Endodermal cell (in vitro differentiated cells): Measurements from ENCODE around the gene KCNT1. TPM values are rescaled to one million over a fixed set of nuclear protein-coding genes. Genes with fewer than 3 reads are reported as not detected.

Experiments
- DNase-seq: peaks from one replicate; pipeline ENCODE4 v3.0.0-alpha.2; 2017
- H3K27ac ChIP-seq: 2 replicates; pipeline ENCODE4 v1.5.1; 2013; ENCODE audit warnings: mild to moderate bottlenecking, low read depth, low read length, moderate library complexity
- H3K27me3 ChIP-seq: 2 replicates; pipeline ENCODE4 v1.6.1; 2013; ENCODE audit warnings: mild to moderate bottlenecking, low read length, moderate library complexity; ENCODE audit not compliant: insufficient read depth, control insufficient read depth, poor library complexity, severe bottlenecking
- H3K36me3 ChIP-seq: 2 replicates; pipeline ENCODE4 v1.7.0; 2013; ENCODE audit warnings: mild to moderate bottlenecking, low read length, moderate library complexity; ENCODE audit not compliant: control insufficient read depth, insufficient read depth
- H3K4me1 ChIP-seq: one replicate; pipeline ENCODE4 v1.7.0; 2013; ENCODE audit warnings: low read length; ENCODE audit not compliant: control insufficient read depth, insufficient read depth
- H3K4me3 ChIP-seq: 2 replicates; pipeline ENCODE4 v1.5.1; 2013; ENCODE audit warnings: mild to moderate bottlenecking, low read length, moderate library complexity
- H3K9ac ChIP-seq: 2 replicates; pipeline ENCODE4 v1.6.1; 2013; ENCODE audit warnings: mild to moderate bottlenecking, low read length, moderate library complexity; ENCODE audit not compliant: poor library complexity, severe bottlenecking; ENCODE audit errors: extremely low read depth
- H3K9me3 ChIP-seq: 2 replicates; pipeline ENCODE4 v1.6.1; 2013; ENCODE audit warnings: mild to moderate bottlenecking, low read length, moderate library complexity; ENCODE audit not compliant: control insufficient read depth
- H3K27ac Mint-ChIP-seq: 2 replicates; pipeline ENCODE4 v1.8.0; 2020; ENCODE audit warnings: mixed read lengths
- H3K27me3 Mint-ChIP-seq: 2 replicates; pipeline ENCODE4 v1.8.0; 2021; ENCODE audit warnings: mild to moderate bottlenecking, mixed read lengths; ENCODE audit not compliant: insufficient read depth
- H3K36me3 Mint-ChIP-seq: 2 replicates; pipeline ENCODE4 v1.8.0; 2020; ENCODE audit warnings: low read depth, mixed read lengths
- H3K4me1 Mint-ChIP-seq: 2 replicates; pipeline ENCODE4 v1.8.0; 2020; ENCODE audit warnings: mixed read lengths
- H3K4me3 Mint-ChIP-seq: 2 replicates; pipeline ENCODE4 v1.8.0; 2020; ENCODE audit warnings: mild to moderate bottlenecking, moderate library complexity, mixed read lengths
- H3K9me3 Mint-ChIP-seq: 2 replicates; pipeline ENCODE4 v1.8.0; 2020; ENCODE audit warnings: mild to moderate bottlenecking, mixed read lengths
- CTCF ChIP-seq: fragments of 200-600 bp; sonication (generic); conservative IDR thresholded peaks from 2 replicates; pipeline ENCODE4 v1.5.0; 2021; ENCODE audit warnings: antibody characterized with exemption, mild to moderate bottlenecking
- WGBS, 2 experiments: methylation state at CpG; one replicate each; pipeline versions ENCODE4 v1.1.5 to v1.1.7; 2013; ENCODE audit warnings: missing lambda C conversion rate in 2 of 2, mixed read lengths in 1 of 2; ENCODE audit not compliant: insufficient coverage in 1 of 2, insufficient read length in 1 of 2; 5-methylcytosine and 5-hydroxymethylcytosine counted together
- total RNA-seq, 2 donors: library from RNA; stranded (reverse); fragmentation: NEBNext Ultra II Directional in 1 of 2; extraction: Animal tissue kit (Norgen Biotek cat#: 25700) in 1 of 2; gene quantifications; 2 replicates in 1 of 2; 3 replicates in 1 of 2; pipeline ENCODE4 v1.2.1, GENCODE V29; 2021

The KCNT1 gene
- total RNA-seq, 2 donors from 2014 or later = 0.15 TPM; not detected in 1

GRCh38 chr9:135694414-135694813 lies 7.6 kb upstream of the KCNT1 start:
- Histone ChIP-seq H3K9ac (no peak overlapping the region), H3K27ac (no peak overlapping the region), H3K4me1 (no peaks in the 10 kb centered on the region), H3K4me3 (no peak overlapping the region), H3K36me3 (no peaks in the 10 kb centered on the region), H3K9me3 (no peaks in the 10 kb centered on the region), H3K27me3 (no peaks in the 10 kb centered on the region)
- Mint-ChIP-seq H3K4me3 (no peak overlapping the region), H3K27me3 (no peaks in the 10 kb centered on the region), H3K4me1 (no peaks in the 10 kb centered on the region), H3K9me3 (no peaks in the 10 kb centered on the region), H3K36me3 (no peaks in the 10 kb centered on the region), H3K27ac (no peak overlapping the region)
- TF ChIP-seq CTCF = no peak
- WGBS, 2 experiments = 81 to 88% methylated on average over 7 to 18 of the region's 18 CpGs
- no peak for DNase-seq

GRCh38 chr9:135695036-135695435 lies 6.9 kb upstream of the KCNT1 start:
- H3K27ac ChIP-seq = no peak overlapping the region
- no peaks in the 10 kb centered on the region for H3K36me3 Mint-ChIP-seq
- DNase-seq = no peak
- no peaks in the 10 kb centered on the region for H3K4me1 Mint-ChIP-seq
- no peak overlapping the region for H3K27ac Mint-ChIP-seq
- WGBS, 2 experiments = 91 to 95% methylated on average over 9 to 16 of the region's 16 CpGs
- no peaks in the 10 kb centered on the region for H3K4me1 ChIP-seq
- no peak overlapping the region for H3K4me3 ChIP-seq
- H3K9ac ChIP-seq = no peak overlapping the region
- no peaks in the 10 kb centered on the region for H3K9me3 Mint-ChIP-seq
- no peak overlapping the region for H3K4me3 Mint-ChIP-seq
- no peaks in the 10 kb centered on the region for H3K9me3 ChIP-seq
- no peaks in the 10 kb centered on the region for H3K36me3 ChIP-seq
- no peaks in the 10 kb centered on the region for H3K27me3 Mint-ChIP-seq
- no peak for TF ChIP-seq CTCF
- no peaks in the 10 kb centered on the region for H3K27me3 ChIP-seq

- no peak for TF ChIP-seq CTCF
- WGBS, 2 experiments = 94 to 95% methylated on average over 9 to 12 of the region's 12 CpGs
- H3K9ac ChIP-seq = no peak overlapping the region
Measured at GRCh38 chr9:135695642-135696041, 6.3 kb upstream of the KCNT1 start.

More at GRCh38 chr9:135695642-135696041, 6.3 kb upstream of the KCNT1 start:
- H3K27ac ChIP-seq = no peak overlapping the region
- no peaks in the 10 kb centered on the region for H3K36me3 Mint-ChIP-seq
- H3K4me3 ChIP-seq = no peak overlapping the region
- no peaks in the 10 kb centered on the region for H3K27me3 Mint-ChIP-seq
- no peaks in the 10 kb centered on the region for H3K4me1 Mint-ChIP-seq
- H3K27me3 ChIP-seq = no peaks in the 10 kb centered on the region
- H3K9me3 Mint-ChIP-seq = no peaks in the 10 kb centered on the region
- DNase-seq = no peak
- H3K36me3 ChIP-seq = no peaks in the 10 kb centered on the region
- no peaks in the 10 kb centered on the region for H3K4me1 ChIP-seq
- H3K4me3 Mint-ChIP-seq = no peak overlapping the region
- H3K27ac Mint-ChIP-seq = no peak overlapping the region
- no peaks in the 10 kb centered on the region for H3K9me3 ChIP-seq
